Esophagus muscularis mucosa (tissue), 4 donors: ENCODE data around the gene COMMD8. TPM values are rescaled to one million over a fixed set of nuclear protein-coding genes. Genes with fewer than 3 reads are reported as not detected.

Source experiments
- total RNA-seq, 4 donors: library from RNA; depleted of rRNA; stranded (reverse); fragments of >200 nt; gene quantifications; one replicate each; pipeline versions ENCODE4 v1.1.0 to v1.2.1, GENCODE V29; 2016

The COMMD8 gene
- total RNA-seq, 4 donors from 2014 or later, result 10.3 to 19.9 (median 14.1) TPM

Other genes with a start within 250 kb of the COMMD8 start
- gene ATP10D, start 21.6 kb upstream of the COMMD8 start, total RNA-seq, result 10 to 100 TPM; 16.8 to 24.4 (median 19.8) TPM